Fibroblast of villous mesenchyme (primary cell): ENCODE results near the gene SFT2D1. TPM values are rescaled to one million over a fixed set of nuclear protein-coding genes. Genes with fewer than 3 reads are reported as not detected.
A peak's percentile ranks its signal among the peaks of the same experiment; 100 is the strongest.
"Not testable (repeated sequence)": the region's sequence is repeated elsewhere in the genome, so short reads cannot be mapped to it uniquely, and the experiment has no call there.

Experiments
- DNase-seq: peaks from one replicate; pipeline ENCODE4 v3.0.0-alpha.2; 2010; ENCODE audit warnings: low read depth
- H3K4me3 ChIP-seq: 2 replicates; pipeline ENCODE4 v1.5.1; 2011; ENCODE audit warnings: low read depth, mild to moderate bottlenecking, low read length
- CTCF ChIP-seq: IDR thresholded peaks from 2 replicates; pipeline ENCODE4 v1.5.1; 2012; ENCODE audit warnings: low read depth, mild to moderate bottlenecking, low read length; ENCODE audit not compliant: insufficient read depth
- total RNA-seq: library from RNA; depleted of rRNA; stranded (reverse); fragments of >200 nt; gene quantifications from 2 replicates; pipeline ENCODE4 v1.2.3, GENCODE V29; 2012

Gene SFT2D1
- total RNA-seq, 1 donor = 37.1 TPM

- no peak for TF ChIP-seq CTCF
- no peak overlapping the region for H3K4me3 ChIP-seq
- no peak for DNase-seq
Measured at GRCh38 chr6:166353507-166353906, 11.2 kb upstream of the SFT2D1 start.

DNA sequence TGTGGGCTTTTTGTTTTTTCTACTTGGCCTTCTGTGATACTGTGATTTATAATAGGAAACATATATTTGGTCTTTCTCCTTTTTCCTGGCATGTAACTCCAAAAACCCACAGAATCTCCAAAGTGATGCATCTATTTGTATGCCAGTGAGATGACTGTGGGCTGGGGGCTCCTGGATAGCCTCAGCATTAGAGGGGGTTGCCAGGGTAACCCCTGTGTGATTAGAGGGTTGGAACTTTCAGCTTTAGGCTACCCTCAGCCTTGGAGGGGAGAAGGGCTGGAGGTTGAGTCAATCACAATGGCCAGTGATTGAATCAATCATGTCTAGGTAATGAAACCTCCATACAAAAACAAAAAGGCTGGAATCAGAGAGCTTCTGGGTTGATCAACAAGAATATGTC lies 10.6 kb upstream of the SFT2D1 start:
- no peak for TF ChIP-seq CTCF
- H3K4me3 ChIP-seq = no peak overlapping the region

DNA sequence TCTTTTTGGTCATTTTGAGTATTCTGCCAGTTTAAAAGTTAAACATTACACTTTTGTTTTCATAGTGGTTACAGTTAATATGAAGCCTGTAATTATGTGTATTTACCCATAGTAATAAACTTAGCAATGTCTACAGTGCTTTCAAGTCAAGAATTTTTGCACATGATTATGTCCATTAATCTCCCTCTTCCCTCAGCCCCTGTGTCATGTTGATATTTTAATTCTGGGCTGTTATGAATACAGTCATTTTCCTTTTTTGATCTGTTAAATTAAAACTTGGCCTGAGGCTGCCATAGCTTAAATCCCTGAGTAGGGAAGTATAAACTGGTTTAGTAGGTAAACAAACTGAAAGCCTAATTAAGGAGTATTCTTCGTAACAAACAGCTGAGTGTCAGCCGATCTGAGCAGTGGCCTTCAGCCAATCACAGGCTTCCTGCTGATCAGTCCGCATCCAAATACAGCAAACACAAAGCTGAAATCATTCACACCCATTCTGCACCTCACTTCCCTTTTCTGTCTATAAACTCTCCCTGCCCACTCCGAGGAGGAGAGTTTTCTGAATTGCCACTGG lies 9.5 kb upstream of the SFT2D1 start:
- DNase-seq = peak; percentile 57
- TF ChIP-seq CTCF = no peak
- H3K4me3 ChIP-seq = no peak overlapping the region

More for the DNA sequence above, 10.6 kb upstream of the SFT2D1 start:
- DNase-seq = no peak

- TF ChIP-seq CTCF = no peak
- no peak overlapping the region for H3K4me3 ChIP-seq
- no peak for DNase-seq
Measured at GRCh38 chr6:166348305-166348949, 6.1 kb upstream of the SFT2D1 start.

DNA sequence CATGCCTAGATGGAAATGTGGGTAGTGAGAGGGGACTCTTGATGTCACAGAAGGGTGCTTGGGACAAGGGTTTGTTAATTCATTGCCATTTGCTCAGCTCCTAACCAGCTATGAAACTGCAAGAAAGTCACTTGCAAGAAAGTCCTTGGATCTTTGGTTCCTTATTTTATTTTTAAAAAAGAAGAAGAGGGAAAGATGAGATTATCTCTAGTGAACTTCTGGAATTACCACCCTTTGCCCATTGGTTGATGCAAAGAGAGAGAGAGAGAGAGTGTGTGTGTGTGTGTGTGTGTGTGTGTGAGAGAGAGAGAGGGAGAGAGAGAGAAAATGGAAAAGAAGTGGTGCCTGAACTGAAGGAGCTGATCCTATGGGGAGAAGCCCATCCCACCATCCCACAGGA lies 4.6 kb upstream of the SFT2D1 start:
- H3K4me3 ChIP-seq = no peak overlapping the region
- no peak for TF ChIP-seq CTCF
- DNase-seq = no peak

DNA sequence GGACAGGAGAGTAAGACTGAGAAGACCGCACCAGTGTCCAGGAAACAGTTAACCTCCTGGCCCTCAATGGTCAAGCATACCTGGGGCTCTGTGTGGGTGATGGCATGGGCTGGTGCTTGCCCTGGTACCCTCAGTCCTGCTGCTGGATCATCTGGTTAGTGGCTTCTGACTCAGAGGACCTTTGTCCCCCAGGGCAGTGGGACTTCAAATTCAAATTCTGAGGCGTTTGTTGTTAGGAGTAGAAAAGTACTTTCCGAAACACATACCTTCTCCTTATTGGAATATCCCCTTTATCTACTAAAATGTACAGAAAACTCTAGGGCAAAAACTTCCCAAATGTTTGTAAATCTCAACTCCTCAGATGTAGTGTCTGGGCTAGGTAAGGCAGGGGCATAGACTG lies 4.1 kb upstream of the SFT2D1 start:
- H3K4me3 ChIP-seq = no peak overlapping the region
- DNase-seq = no peak
- TF ChIP-seq CTCF = no peak

DNA sequence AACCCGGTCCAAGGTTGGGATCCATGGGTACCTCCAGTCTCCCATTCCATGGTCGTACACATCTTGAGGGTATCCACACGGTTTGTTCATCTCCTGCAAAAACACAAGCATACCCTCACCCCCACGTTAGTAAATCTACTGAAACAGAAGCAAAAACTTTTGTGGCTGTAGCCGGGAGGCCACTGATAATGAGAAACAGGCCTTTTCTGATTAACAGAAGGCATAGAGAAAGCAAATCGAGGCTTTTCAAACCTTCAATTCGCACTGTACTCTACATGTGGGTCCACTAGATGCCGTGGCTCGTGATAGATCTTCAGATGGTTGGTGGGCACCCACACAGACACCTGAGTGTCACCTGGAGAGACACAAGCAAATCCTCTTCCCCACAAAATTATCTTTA lies 3.3 kb upstream of the SFT2D1 start:
- DNase-seq, H3K4me3 ChIP-seq: not testable (repeated sequence)

DNA sequence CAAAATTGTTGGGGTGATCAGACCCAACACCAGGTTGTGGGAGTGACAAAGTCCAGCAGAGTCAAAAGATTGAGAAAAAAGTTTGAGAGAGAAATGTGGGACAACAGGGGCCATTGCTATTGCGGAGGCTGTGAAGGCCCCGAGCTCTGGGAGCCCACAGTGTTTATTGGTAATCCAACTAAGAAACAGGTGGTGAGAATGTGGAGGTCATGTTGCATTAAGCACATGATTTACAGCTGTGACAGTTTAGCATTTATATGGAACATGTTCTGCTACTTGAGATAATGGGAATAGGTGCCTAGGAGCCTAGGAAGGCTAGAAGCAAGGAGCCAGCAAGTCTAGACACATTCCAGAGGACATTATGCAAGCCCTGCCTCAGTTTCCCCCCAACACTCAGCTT lies 2.6 kb upstream of the SFT2D1 start:
- not testable (repeated sequence) for H3K4me3 ChIP-seq, DNase-seq
